NCI-H446 treated with DMSO at 0.1 percent for 48 hours (cell line): ENCODE measurements around the gene CPEB4.

Experiments
- DNase-seq: peaks from one replicate; lab custom pipeline; 2025; lab: John Stamatoyannopoulos, UW

The CPEB4 gene

GRCh38 chr5:173944511-173944910 is 56.4 kb downstream of the CPEB4 start:
- no peak for DNase-seq

- no peak for DNase-seq
Measured at GRCh38 chr5:173945160-173945559, 57.0 kb downstream of the CPEB4 start.

- no peak for DNase-seq
Measured at GRCh38 chr5:173946323-173946722, 58.2 kb downstream of the CPEB4 start.

GRCh38 chr5:173950829-173951228 is 62.7 kb downstream of the CPEB4 start:
- DNase-seq, result no peak

GRCh38 chr5:173953528-173954090 is 65.5 kb downstream of the CPEB4 start:
- no peak for DNase-seq

- no peak for DNase-seq
Measured at GRCh38 chr5:173954671-173955521, 66.7 kb downstream of the CPEB4 start.

- DNase-seq, result no peak
Measured at GRCh38 chr5:173960986-173961385, 72.8 kb downstream of the CPEB4 start.

- DNase-seq, result no peak
Measured at GRCh38 chr5:173961418-173961817, 73.3 kb downstream of the CPEB4 start.

- no peak for DNase-seq
Measured at GRCh38 chr5:173962436-173962972, 74.4 kb downstream of the CPEB4 start.

- DNase-seq, result no peak
Measured at GRCh38 chr5:173963182-173963838, 75.2 kb downstream of the CPEB4 start.

- DNase-seq, result no peak
Measured at GRCh38 chr5:173963867-173964441, 75.8 kb downstream of the CPEB4 start.

GRCh38 chr5:173964506-173964905 is 76.4 kb downstream of the CPEB4 start:
- DNase-seq, result no peak

GRCh38 chr5:173967241-173967640 is 79.1 kb downstream of the CPEB4 start:
- no peak for DNase-seq

- no peak for DNase-seq
Measured at GRCh38 chr5:173968154-173968797, 80.1 kb downstream of the CPEB4 start.

GRCh38 chr5:173969167-173970049 is 81.3 kb downstream of the CPEB4 start:
- no peak for DNase-seq

GRCh38 chr5:173970878-173971650 is 82.9 kb downstream of the CPEB4 start:
- no peak for DNase-seq

GRCh38 chr5:173971681-173972345 is 83.7 kb downstream of the CPEB4 start:
- no peak for DNase-seq

GRCh38 chr5:173972607-173972924 is 84.4 kb downstream of the CPEB4 start:
- DNase-seq, result no peak

GRCh38 chr5:173972925-173973615 is 84.9 kb downstream of the CPEB4 start:
- peak; percentile 50 for DNase-seq
